ENCODE measurements around the gene HNRNPL. TPM values are rescaled to one million over a fixed set of nuclear protein-coding genes. Genes with fewer than 3 reads are reported as not detected.
"Not testable (repeated sequence)": the region's sequence is repeated elsewhere in the genome, so short reads cannot be mapped to it uniquely, and the experiment has no call there.

Gene HNRNPL
- polyA plus RNA-seq, 2 of the 4 experiments (the other 2 are of a cell fraction) = 380 to 487 TPM

DNA sequence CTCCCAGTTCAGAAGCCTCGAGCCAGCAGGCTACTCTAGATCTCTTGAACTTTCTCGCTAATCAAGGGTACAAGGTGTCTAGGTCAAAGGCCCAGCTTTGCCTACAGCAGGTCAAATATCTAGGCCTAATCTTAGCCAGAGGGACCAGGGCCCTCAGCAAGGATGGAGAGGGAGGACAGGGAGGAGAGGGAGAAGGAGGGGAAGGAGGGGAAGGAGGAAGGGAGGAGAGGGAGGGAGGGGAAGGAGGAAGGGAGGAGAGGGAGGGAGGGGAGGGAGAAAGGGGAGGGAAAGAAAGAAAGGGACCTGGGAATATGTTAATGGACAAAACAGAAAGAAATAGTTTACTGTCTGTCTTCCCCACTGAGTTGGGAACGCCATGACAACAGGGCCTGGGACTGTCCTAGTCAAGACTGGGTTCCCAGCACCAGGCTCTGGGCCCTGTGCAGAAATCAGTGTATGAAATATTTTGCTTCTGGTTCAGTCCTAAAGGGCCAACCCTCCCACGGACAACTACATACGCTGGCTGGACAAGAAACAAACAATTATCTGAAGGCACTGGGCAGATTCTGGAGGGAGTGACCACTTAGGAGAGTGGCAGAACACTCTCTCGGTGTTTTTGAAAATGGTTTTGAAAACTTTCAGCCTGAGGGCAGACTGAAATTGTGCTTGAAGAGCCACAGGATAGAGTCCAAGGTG is 22.8 kb downstream of the HNRNPL start:
- TF ChIP-seq JUNB (IDR thresholded peaks at IDR 0.05) (no peak), POLR2A (IDR thresholded peaks at IDR 0.05; ENCODE audit: low read length) (no peak), SREBF2 (IDR thresholded peaks at IDR 0.05) (no peak), RAD21 (conservative IDR thresholded peaks at IDR 0.05 in 1 of 2, IDR thresholded peaks at IDR 0.05 in 1 of 2) (no peak), TFCP2L1 (CRISPR knock-in tag; IDR thresholded peaks at IDR 0.05) (no peak), EHF (CRISPR knock-in tag; IDR thresholded peaks at IDR 0.05) (no peak), PHF8 (IDR thresholded peaks at IDR 0.05; ENCODE audit: borderline replicate concordance, low read depth) (no peak), ZSCAN20 (CRISPR knock-in tag; IDR thresholded peaks at IDR 0.05) (no peak), CBX2 (IDR thresholded peaks at IDR 0.05; ENCODE audit: borderline replicate concordance, low read depth) (no peak)
- TF ChIP-seq, protein P1, sequence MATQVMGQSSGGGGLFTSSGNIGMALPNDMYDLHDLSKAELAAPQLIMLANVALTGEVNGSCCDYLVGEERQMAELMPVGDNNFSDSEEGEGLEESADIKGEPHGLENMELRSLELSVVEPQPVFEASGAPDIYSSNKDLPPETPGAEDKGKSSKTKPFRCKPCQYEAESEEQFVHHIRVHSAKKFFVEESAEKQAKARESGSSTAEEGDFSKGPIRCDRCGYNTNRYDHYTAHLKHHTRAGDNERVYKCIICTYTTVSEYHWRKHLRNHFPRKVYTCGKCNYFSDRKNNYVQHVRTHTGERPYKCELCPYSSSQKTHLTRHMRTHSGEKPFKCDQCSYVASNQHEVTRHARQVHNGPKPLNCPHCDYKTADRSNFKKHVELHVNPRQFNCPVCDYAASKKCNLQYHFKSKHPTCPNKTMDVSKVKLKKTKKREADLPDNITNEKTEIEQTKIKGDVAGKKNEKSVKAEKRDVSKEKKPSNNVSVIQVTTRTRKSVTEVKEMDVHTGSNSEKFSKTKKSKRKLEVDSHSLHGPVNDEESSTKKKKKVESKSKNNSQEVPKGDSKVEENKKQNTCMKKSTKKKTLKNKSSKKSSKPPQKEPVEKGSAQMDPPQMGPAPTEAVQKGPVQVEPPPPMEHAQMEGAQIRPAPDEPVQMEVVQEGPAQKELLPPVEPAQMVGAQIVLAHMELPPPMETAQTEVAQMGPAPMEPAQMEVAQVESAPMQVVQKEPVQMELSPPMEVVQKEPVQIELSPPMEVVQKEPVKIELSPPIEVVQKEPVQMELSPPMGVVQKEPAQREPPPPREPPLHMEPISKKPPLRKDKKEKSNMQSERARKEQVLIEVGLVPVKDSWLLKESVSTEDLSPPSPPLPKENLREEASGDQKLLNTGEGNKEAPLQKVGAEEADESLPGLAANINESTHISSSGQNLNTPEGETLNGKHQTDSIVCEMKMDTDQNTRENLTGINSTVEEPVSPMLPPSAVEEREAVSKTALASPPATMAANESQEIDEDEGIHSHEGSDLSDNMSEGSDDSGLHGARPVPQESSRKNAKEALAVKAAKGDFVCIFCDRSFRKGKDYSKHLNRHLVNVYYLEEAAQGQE (IDR thresholded peaks at IDR 0.05) = no peak
- TF ChIP-seq, protein P2, sequence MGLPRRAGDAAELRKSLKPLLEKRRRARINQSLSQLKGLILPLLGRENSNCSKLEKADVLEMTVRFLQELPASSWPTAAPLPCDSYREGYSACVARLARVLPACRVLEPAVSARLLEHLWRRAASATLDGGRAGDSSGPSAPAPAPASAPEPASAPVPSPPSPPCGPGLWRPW (IDR thresholded peaks at IDR 0.05) = no peak
- TF ChIP-seq, protein P3, sequence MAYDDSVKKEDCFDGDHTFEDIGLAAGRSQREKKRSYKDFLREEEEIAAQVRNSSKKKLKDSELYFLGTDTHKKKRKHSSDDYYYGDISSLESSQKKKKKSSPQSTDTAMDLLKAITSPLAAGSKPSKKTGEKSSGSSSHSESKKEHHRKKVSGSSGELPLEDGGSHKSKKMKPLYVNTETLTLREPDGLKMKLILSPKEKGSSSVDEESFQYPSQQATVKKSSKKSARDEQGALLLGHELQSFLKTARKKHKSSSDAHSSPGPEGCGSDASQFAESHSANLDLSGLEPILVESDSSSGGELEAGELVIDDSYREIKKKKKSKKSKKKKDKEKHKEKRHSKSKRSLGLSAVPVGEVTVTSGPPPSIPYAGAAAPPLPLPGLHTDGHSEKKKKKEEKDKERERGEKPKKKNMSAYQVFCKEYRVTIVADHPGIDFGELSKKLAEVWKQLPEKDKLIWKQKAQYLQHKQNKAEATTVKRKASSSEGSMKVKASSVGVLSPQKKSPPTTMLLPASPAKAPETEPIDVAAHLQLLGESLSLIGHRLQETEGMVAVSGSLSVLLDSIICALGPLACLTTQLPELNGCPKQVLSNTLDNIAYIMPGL (CRISPR knock-in tag; IDR thresholded peaks at IDR 0.05; ENCODE audit: borderline replicate concordance) = no peak
- no peaks in the 10 kb centered on the region for H3K9me3 ChIP-seq
- no peak overlapping the region for H3K4me2 ChIP-seq
- ChIA-PET CTCF (interaction anchor here (1.0 to 1.3 kb wide), 3 partner anchors 11 to 57 kb away, joined by 3 to 5 read pairs (median 3); no protein-coding TSS in a partner anchor), POLR2A (interaction anchor here (1.4 kb wide), 1 partner anchor 104 kb away, joined by 3 read pairs; the partner anchor contains the start of genes MRPS12 and SARS2)
- ATAC-seq (no peak), DNase-seq (ENCODE audit: low read depth in 1 of 2, low spot score in 1 of 2) (no peak), FAIRE-seq (no peak)
- peaks cover 22% of the 10 kb centered on the region for H3K4me1 ChIP-seq
- no peak overlapping the region for H3K27ac ChIP-seq
- WGBS (ENCODE audit: missing lambda C conversion rate) = 94% methylated on average over 6 of the region's 6 CpGs
- no peak overlapping the region for H3K4me3 ChIP-seq

DNA sequence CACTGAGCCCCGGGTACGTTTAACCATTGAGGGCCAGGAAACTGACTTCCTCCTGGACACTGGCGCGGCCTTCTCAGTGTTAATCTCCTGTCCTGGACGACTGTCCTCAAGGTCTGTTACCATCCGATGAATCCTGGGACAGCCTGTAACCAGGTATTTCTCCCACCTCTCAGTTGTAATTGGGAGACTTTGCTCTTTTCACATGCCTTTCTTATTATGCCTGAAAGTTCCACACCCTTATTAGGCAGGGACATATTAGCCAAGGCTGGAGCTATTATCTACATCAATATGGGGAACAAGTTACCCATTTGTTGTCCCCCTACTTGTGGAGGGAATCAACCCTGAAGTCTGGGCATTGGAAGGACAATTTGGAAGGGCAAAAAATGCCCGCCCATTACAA is 23.9 kb downstream of the HNRNPL start:
- not testable (repeated sequence) for H3K4me2 ChIP-seq; DNase-seq (ENCODE audit: low read depth in 1 of 2, low spot score in 1 of 2); H3K4me3 ChIP-seq; ATAC-seq; H3K27ac ChIP-seq; H3K9me3 ChIP-seq; FAIRE-seq
- CTCF ChIA-PET = interaction anchor here (0.6 to 1.2 kb wide), 4 partner anchors 12 to 88 kb away, joined by 3 to 5 read pairs (median 4); no protein-coding TSS in a partner anchor
- 0 out of 2 replicates have a peak, but pooled peaks have one; percentile 2 for TF ChIP-seq ZC3H11A (IDR thresholded peaks at IDR 0.05)
- peaks cover 21% of the 10 kb centered on the region for H3K4me1 ChIP-seq
- POLR2A ChIA-PET = interaction anchor here (1.1 kb wide), 1 partner anchor 103 kb away, joined by 4 read pairs; no protein-coding TSS in a partner anchor
- WGBS (ENCODE audit: missing lambda C conversion rate) = 87% methylated on average over 7 of the region's 7 CpGs

DNA sequence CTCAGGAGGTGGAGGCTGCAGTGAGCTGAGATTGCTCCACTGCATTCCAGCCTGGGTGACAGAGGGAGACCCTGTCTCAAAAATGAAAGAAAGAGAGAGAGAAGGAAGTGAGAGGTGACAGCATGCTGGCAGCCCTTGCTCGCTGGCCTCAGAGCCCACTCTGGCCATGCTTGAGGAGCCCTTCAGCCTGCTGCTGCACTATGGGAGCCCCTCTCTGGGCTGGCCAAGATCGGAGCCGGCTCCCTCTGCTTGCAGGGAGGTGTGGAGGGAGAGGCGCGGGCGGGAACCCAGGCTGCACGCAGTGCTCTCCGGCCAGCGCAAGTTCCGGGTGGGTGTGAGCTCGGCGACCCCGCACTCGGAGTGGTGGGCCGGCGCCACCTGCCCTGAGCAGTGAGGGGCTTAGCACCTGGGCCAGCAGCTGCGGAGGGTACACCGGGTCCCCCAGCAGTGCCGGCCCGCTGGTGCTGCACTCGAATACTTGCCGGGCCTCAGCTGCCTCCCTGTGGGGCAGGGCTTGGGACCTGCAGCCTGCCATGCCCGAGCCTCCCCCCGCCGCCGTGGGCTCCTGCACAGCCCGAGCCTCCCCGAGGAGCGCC is 28.5 kb downstream of the HNRNPL start:
- H3K4me2 ChIP-seq; H3K9me3 ChIP-seq; DNase-seq (ENCODE audit: low read depth in 1 of 2, low spot score in 1 of 2); FAIRE-seq; H3K27ac ChIP-seq; H3K4me3 ChIP-seq: not testable (repeated sequence)
- ATAC-seq = peak in 1 of 2 experiments; percentile 27; a peak in 3 of 6 replicates
- CTCF ChIA-PET = interaction anchor here (0.8 to 4.0 kb wide), 7 partner anchors 9 to 109 kb away, joined by 3 to 20 read pairs (median 4); partner anchors contain the start of genes ECH1, MRPS12 and SARS2
- POLR2A ChIA-PET = interaction anchor here (1.7 kb wide), 1 partner anchor 10 kb away, joined by 11 read pairs; the partner anchor contains the start of gene ECH1
- WGBS (ENCODE audit: missing lambda C conversion rate) = 97% methylated on average over 28 of the region's 29 CpGs
- peaks cover 13% of the 10 kb centered on the region for H3K4me1 ChIP-seq

Data from A549 (cell line).